ENCODE measurements around the gene PBRM1. TPM values are rescaled to one million over a fixed set of nuclear protein-coding genes. Genes with fewer than 3 reads are reported as not detected.

PBRM1 gene
- total RNA-seq, 1 donor, result 48.7 TPM

- Histone ChIP-seq H3K9me3 (ENCODE audit: low read depth, low read length) (no peaks in the 10 kb centered on the region), H3K4me3 (ENCODE audit: low read length) (peak overlapping the region; percentile 34), H3K27me3 (ENCODE audit: insufficient read depth, low read length) (no peaks in the 10 kb centered on the region), H3K4me1 (ENCODE audit: insufficient read depth, low read length) (peaks cover 83% of the 10 kb centered on the region)
These were observed 189.7 kb downstream of the PBRM1 start for GRCh38 chr3:52495777-52496602.

Other genes with a start within 250 kb of the PBRM1 start
- gene SEMA3G, start 240.8 kb downstream of the PBRM1 start, total RNA-seq, result 0.31 TPM
- gene TNNC1, start 231.9 kb downstream of the PBRM1 start, total RNA-seq, result 0.31 TPM
- 75.8 TPM for gene NISCH, start 230.3 kb downstream of the PBRM1 start, total RNA-seq
- gene STAB1, start 190.6 kb downstream of the PBRM1 start, total RNA-seq, result 42.6 TPM
- 0.73 TPM for gene NT5DC2, start 152.1 kb downstream of the PBRM1 start, total RNA-seq
- gene UQCC5, start 149.3 kb downstream of the PBRM1 start, total RNA-seq, result 1.2 TPM
- 110 TPM for gene GNL3, start 119 bp upstream of the PBRM1 start, total RNA-seq
- gene GLT8D1, start 19.9 kb upstream of the PBRM1 start, total RNA-seq, result 7.6 TPM
- 44.7 TPM for gene SPCS1, start 20.2 kb upstream of the PBRM1 start, total RNA-seq
- 12.3 TPM for gene NEK4, start 85.0 kb upstream of the PBRM1 start, total RNA-seq
- gene ITIH1, start 91.7 kb upstream of the PBRM1 start, total RNA-seq, result 0.52 TPM
- not detected for gene ITIH3, start 108.9 kb upstream of the PBRM1 start, total RNA-seq
- 10.9 TPM for gene ITIH4, start 144.8 kb upstream of the PBRM1 start, total RNA-seq
- gene MUSTN1, start 149.1 kb upstream of the PBRM1 start, total RNA-seq, result 2.1 TPM
- 27.3 TPM for gene STIMATE, start 211.6 kb upstream of the PBRM1 start, total RNA-seq